Nephron progenitor cell (in vitro differentiated cells): ENCODE data around the gene PPTC7.
"Not testable (repeated sequence)": the region's sequence is repeated elsewhere in the genome, so short reads cannot be mapped to it uniquely, and the experiment has no call there.

Experiments used
- DNase-seq: peaks from one replicate; pipeline ENCODE4 v3.0.0; 2021
- H3K27ac Mint-ChIP-seq: 2 replicates; pipeline ENCODE4 v1.8.0; 2021; ENCODE audit warnings: mild to moderate bottlenecking, moderate library complexity, mixed read lengths
- H3K27me3 Mint-ChIP-seq: 2 replicates; pipeline ENCODE4 v1.8.0; 2021; ENCODE audit warnings: mild to moderate bottlenecking, low read depth, mixed read lengths; ENCODE audit not compliant: poor library complexity
- H3K36me3 Mint-ChIP-seq: 2 replicates; pipeline ENCODE4 v1.8.0; 2021; ENCODE audit warnings: low read depth, mixed read lengths
- H3K4me1 Mint-ChIP-seq: 2 replicates; pipeline ENCODE4 v1.8.0; 2021; ENCODE audit warnings: mixed read lengths
- H3K4me3 Mint-ChIP-seq: 2 replicates; pipeline ENCODE4 v1.8.0; 2021; ENCODE audit warnings: mild to moderate bottlenecking, moderate library complexity, mixed read lengths
- H3K9me3 Mint-ChIP-seq: 2 replicates; pipeline ENCODE4 v1.8.0; 2021; ENCODE audit warnings: mild to moderate bottlenecking, moderate library complexity, mixed read lengths
- TF ChIP-seq, protein P1 (sequence below): fragments of 200-600 bp; sonication (generic); IDR thresholded peaks from 2 replicates; pipeline ENCODE4 v1.5.0; 2021; ENCODE audit warnings: antibody characterized with exemption

PPTC7 gene

GRCh38 chr12:110548678-110549077, 34.4 kb downstream of the PPTC7 start:
- no peaks in the 10 kb centered on the region for H3K27me3 Mint-ChIP-seq
- TF ChIP-seq, protein P1, sequence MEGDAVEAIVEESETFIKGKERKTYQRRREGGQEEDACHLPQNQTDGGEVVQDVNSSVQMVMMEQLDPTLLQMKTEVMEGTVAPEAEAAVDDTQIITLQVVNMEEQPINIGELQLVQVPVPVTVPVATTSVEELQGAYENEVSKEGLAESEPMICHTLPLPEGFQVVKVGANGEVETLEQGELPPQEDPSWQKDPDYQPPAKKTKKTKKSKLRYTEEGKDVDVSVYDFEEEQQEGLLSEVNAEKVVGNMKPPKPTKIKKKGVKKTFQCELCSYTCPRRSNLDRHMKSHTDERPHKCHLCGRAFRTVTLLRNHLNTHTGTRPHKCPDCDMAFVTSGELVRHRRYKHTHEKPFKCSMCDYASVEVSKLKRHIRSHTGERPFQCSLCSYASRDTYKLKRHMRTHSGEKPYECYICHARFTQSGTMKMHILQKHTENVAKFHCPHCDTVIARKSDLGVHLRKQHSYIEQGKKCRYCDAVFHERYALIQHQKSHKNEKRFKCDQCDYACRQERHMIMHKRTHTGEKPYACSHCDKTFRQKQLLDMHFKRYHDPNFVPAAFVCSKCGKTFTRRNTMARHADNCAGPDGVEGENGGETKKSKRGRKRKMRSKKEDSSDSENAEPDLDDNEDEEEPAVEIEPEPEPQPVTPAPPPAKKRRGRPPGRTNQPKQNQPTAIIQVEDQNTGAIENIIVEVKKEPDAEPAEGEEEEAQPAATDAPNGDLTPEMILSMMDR, result no peak
- peaks cover 18% of the 10 kb centered on the region for H3K4me1 Mint-ChIP-seq
- H3K9me3 Mint-ChIP-seq, result no peaks in the 10 kb centered on the region
- no peak overlapping the region for H3K27ac Mint-ChIP-seq
- H3K36me3 Mint-ChIP-seq, result peaks cover 42% of the 10 kb centered on the region
- DNase-seq, result no peak
- no peak overlapping the region for H3K4me3 Mint-ChIP-seq

DNA sequence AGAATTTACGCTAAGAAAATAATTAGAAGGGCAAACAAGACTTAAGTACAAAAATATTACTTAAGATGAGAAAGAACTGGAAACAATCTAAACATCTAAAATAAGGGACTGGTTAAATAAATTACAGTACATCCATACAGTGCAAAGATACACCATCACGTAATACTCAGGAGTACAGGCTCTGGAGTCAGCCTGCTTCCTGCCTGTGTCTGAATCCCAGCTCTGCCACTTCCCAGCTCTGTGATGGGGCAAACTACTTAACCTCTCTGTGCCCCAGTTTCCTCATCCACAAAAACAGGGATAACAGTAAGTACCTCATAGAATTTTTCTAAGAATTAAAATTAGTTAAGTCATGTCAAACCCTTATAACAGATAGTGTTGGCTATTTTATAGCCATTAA, 36.0 kb downstream of the PPTC7 start:
- no peak for DNase-seq

GRCh38 chr12:110546339-110546738, 36.8 kb downstream of the PPTC7 start:
- Mint-ChIP-seq H3K27me3 (no peaks in the 10 kb centered on the region), H3K4me3 (no peak overlapping the region), H3K4me1 (peaks cover 26% of the 10 kb centered on the region), H3K27ac (peak overlapping the region; percentile 14), H3K9me3 (no peaks in the 10 kb centered on the region), H3K36me3 (peaks cover 48% of the 10 kb centered on the region)
- no peak for DNase-seq
- TF ChIP-seq, protein P1, result no peak

More for the DNA sequence above, 36.0 kb downstream of the PPTC7 start:
- TF ChIP-seq, protein P1, result no peak
- H3K4me3 Mint-ChIP-seq, result no peak overlapping the region
- no peaks in the 10 kb centered on the region for H3K9me3 Mint-ChIP-seq
- peaks cover 51% of the 10 kb centered on the region for H3K36me3 Mint-ChIP-seq
- no peak overlapping the region for H3K27ac Mint-ChIP-seq
- peaks cover 26% of the 10 kb centered on the region for H3K4me1 Mint-ChIP-seq
- no peaks in the 10 kb centered on the region for H3K27me3 Mint-ChIP-seq

DNA sequence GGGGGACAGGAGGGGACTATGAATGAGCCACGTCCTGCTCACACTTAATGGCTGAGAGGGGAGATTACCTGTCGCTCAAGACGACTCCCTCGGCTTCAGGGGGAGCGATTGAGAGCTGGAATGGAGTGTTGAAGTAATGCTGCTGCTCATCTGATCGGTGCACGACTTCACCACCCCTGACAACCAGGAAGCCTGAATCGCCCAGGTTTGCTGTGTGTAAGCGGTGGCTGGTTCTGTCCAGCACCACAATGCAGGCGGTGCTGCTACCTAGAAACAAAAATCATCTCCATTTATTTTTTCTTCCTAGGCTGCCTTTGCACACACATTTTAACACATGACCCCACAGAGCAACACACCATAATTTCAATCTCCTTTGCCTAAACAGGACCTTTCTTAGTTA, 37.3 kb downstream of the PPTC7 start:
- Mint-ChIP-seq H3K9me3 (no peaks in the 10 kb centered on the region), H3K27me3 (no peaks in the 10 kb centered on the region), H3K27ac (peak overlapping the region; percentile 14), H3K36me3 (peaks cover 44% of the 10 kb centered on the region), H3K4me3 (no peak overlapping the region), H3K4me1 (peaks cover 26% of the 10 kb centered on the region)
- TF ChIP-seq, protein P1, result no peak
- no peak for DNase-seq

GRCh38 chr12:110545259-110545658, 37.9 kb downstream of the PPTC7 start:
- H3K27me3 Mint-ChIP-seq, H3K4me3 Mint-ChIP-seq, H3K9me3 Mint-ChIP-seq, DNase-seq, H3K27ac Mint-ChIP-seq: not testable (repeated sequence)
- H3K36me3 Mint-ChIP-seq, result peaks cover 40% of the 10 kb centered on the region
- peaks cover 26% of the 10 kb centered on the region for H3K4me1 Mint-ChIP-seq

- peak overlapping the region; percentile 55 for H3K27ac Mint-ChIP-seq
- DNase-seq, result no peak
- H3K9me3 Mint-ChIP-seq, result no peaks in the 10 kb centered on the region
- H3K27me3 Mint-ChIP-seq, result no peaks in the 10 kb centered on the region
- H3K36me3 Mint-ChIP-seq, result peaks cover 33% of the 10 kb centered on the region
- H3K4me3 Mint-ChIP-seq, result no peak overlapping the region
- TF ChIP-seq, protein P1, result no peak
- H3K4me1 Mint-ChIP-seq, result peaks cover 18% of the 10 kb centered on the region
Observed at GRCh38 chr12:110543965-110544364, 39.2 kb downstream of the PPTC7 start.
